Upper lobe of left lung (tissue), 6 donors: Measurements from ENCODE around the gene ANKRD40CL. TPM values are rescaled to one million over a fixed set of nuclear protein-coding genes. Genes with fewer than 3 reads are reported as not detected.
"Not testable (repeated sequence)": the region's sequence is repeated elsewhere in the genome, so short reads cannot be mapped to it uniquely, and the experiment has no call there.

ENCODE experiments used
- ATAC-seq, 2 donors: fragments of 200-7000 bp; cut with Tn5 transposase; one replicate each; pipeline ENCODE4 v1.9.1; 2022; ENCODE audit warnings: mild to moderate bottlenecking in 2 of 2, moderate library complexity in 2 of 2; ENCODE audit not compliant: low FRiP score in 2 of 2
- DNase-seq, 2 donors: peaks; one replicate each; pipeline ENCODE4 v3.0.0-alpha.2; 2019 to 2020
- H3K27ac ChIP-seq, 4 donors: fragments of 200-600 bp; sonication (generic); one replicate each; pipeline ENCODE4 v1.5.1; 2016 to 2019
- H3K27me3 ChIP-seq, 4 donors: fragments of 200-600 bp; sonication (generic); one replicate each; pipeline ENCODE4 v1.5.1; 2017 to 2019
- H3K36me3 ChIP-seq, 4 donors: fragments of 200-600 bp; sonication (generic); one replicate each; pipeline ENCODE4 v1.5.1; 2016 to 2019
- H3K4me1 ChIP-seq, 4 donors: fragments of 200-600 bp; sonication (generic); one replicate each; pipeline ENCODE4 v1.5.1; 2018 to 2019
- H3K4me3 ChIP-seq, 4 donors: fragments of 200-600 bp; sonication (generic); one replicate each; pipeline ENCODE4 v1.5.1; 2017 to 2019; ENCODE audit warnings: mild to moderate bottlenecking in 2 of 4, moderate library complexity in 1 of 4
- H3K9me3 ChIP-seq, 4 donors: fragments of 200-600 bp; sonication (generic); one replicate each; pipeline ENCODE4 v1.5.1; 2018 to 2019
- EP300 ChIP-seq, 4 donors: sonication (generic); formaldehyde crosslinking; IDR thresholded peaks; one replicate each; pipeline ENCODE4 v1.5.1; 2017; ENCODE audit warnings: antibody characterized with exemption in 4 of 4, control low read depth in 2 of 4
- POLR2A ChIP-seq, 4 donors: fragments of 450-650 bp; IDR thresholded peaks; one replicate each; pipeline ENCODE4 v1.5.1; 2016 to 2017; ENCODE audit warnings: antibody characterized with exemption in 4 of 4, mild to moderate bottlenecking in 2 of 4
- POLR2AphosphoS5 ChIP-seq, 2 donors: sonication (generic); formaldehyde crosslinking; IDR thresholded peaks; one replicate each; pipeline ENCODE4 v1.5.1; 2017; ENCODE audit warnings: antibody characterized with exemption in 2 of 2
- WGBS, 2 donors: methylation state at CpG; one replicate each; pipeline ENCODE4 v1.1.5; 2017 to 2018; 5-methylcytosine and 5-hydroxymethylcytosine counted together
- total RNA-seq, 6 donors: library from RNA; depleted of rRNA in 4 of 6; stranded (reverse); fragments of >200 nt in 4 of 6; gene quantifications; one replicate each; pipeline versions ENCODE4 v1.1.0 to v1.2.1, GENCODE V29; 2016 to 2021
- TF ChIP-seq, protein P1 (sequence below), 6 experiments: fragments of 450-650 bp in 4 of 6; fragments of 200-600 bp in 2 of 6; sonication (generic) in 2 of 6; IDR thresholded peaks; one replicate each; pipeline ENCODE4 v1.5.1; 2016 to 2019; ENCODE audit warnings: antibody characterized with exemption in 6 of 6
- donor health status: DM: no; HTN: no; CAD: no; lungs with moderate emphysema.
- donor health status: DM: no; HTN: yes; CAD: no; lungs with severe emphysema.

ANKRD40CL gene
- total RNA-seq, 6 donors from 2014 or later, result not detected

GRCh38 chr17:50808413-50808812 lies 41.1 kb upstream of the ANKRD40CL start:
- TF ChIP-seq, protein P1, sequence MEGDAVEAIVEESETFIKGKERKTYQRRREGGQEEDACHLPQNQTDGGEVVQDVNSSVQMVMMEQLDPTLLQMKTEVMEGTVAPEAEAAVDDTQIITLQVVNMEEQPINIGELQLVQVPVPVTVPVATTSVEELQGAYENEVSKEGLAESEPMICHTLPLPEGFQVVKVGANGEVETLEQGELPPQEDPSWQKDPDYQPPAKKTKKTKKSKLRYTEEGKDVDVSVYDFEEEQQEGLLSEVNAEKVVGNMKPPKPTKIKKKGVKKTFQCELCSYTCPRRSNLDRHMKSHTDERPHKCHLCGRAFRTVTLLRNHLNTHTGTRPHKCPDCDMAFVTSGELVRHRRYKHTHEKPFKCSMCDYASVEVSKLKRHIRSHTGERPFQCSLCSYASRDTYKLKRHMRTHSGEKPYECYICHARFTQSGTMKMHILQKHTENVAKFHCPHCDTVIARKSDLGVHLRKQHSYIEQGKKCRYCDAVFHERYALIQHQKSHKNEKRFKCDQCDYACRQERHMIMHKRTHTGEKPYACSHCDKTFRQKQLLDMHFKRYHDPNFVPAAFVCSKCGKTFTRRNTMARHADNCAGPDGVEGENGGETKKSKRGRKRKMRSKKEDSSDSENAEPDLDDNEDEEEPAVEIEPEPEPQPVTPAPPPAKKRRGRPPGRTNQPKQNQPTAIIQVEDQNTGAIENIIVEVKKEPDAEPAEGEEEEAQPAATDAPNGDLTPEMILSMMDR (IDR thresholded peaks at IDR 0.05), result no peak
- no peak for TF ChIP-seq POLR2AphosphoS5 (IDR thresholded peaks at IDR 0.05)
- TF ChIP-seq POLR2A (IDR thresholded peaks at IDR 0.05), result no peak
- TF ChIP-seq EP300 (IDR thresholded peaks at IDR 0.05), result no peak
- Histone ChIP-seq H3K36me3 (no peaks in the 10 kb centered on the region), H3K27me3 (no peaks in the 10 kb centered on the region), H3K27ac (no peak overlapping the region), H3K4me3 (no peak overlapping the region), H3K9me3 (no peaks in the 10 kb centered on the region), H3K4me1 (no peaks in the 10 kb centered on the region)
- ATAC-seq (no peak), DNase-seq (no peak)
- 90 to 97% methylated on average over 7 of the region's 7 CpGs for WGBS, 2 donors

DNA sequence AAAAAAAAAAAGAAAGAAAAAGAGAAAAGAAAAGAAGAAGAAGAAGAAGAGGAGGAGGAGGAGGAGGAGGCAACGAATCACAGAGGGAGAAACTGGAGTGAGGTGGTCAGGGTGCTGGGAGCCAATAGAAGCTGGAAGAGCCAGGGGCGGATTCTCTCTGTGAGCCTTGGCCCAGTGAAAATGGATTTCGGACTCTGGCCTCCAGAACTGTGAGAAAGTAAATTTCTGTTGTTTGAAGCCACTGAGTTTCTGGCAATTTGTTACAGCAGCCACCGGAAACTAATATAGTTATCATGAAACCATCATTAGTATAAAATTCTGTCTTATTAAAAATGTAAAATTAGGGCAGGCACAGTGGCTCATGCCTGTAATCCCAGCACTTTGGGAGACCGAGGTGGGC lies 40.4 kb upstream of the ANKRD40CL start:
- DNase-seq (no peak), ATAC-seq (no peak)
- Histone ChIP-seq H3K4me3 (no peak overlapping the region), H3K27me3 (no peaks in the 10 kb centered on the region), H3K36me3 (no peaks in the 10 kb centered on the region), H3K9me3 (no peaks in the 10 kb centered on the region), H3K27ac (no peak overlapping the region), H3K4me1 (no peaks in the 10 kb centered on the region)
- TF ChIP-seq, protein P1 (IDR thresholded peaks at IDR 0.05), result no peak
- TF ChIP-seq POLR2AphosphoS5 (IDR thresholded peaks at IDR 0.05) (no peak), POLR2A (IDR thresholded peaks at IDR 0.05) (no peak), EP300 (IDR thresholded peaks at IDR 0.05) (no peak)
- WGBS, 2 donors, result 74 to 93% methylated on average over 5 of the region's 5 CpGs

DNA sequence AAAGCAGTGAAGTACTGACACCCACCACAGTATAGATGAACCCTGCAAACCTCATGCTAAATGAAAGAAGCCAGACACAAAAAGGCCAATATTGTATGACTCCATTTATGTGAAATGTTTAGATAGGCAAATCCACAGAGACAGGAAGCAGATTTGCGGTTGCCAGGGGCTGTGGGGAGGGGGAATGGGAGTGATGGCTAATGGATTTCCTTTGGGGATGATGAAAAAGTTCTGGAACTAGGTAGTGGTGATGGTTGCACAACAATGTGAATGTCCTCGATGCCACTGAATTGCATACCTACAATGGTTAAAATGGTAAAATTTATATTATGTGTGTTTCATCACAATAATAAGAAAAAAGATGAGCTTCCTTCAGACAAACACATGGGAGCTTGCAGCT lies 39.7 kb upstream of the ANKRD40CL start:
- ATAC-seq (no peak), DNase-seq (no peak)
- no peaks in the 10 kb centered on the region for H3K36me3 ChIP-seq
- H3K4me3 ChIP-seq, result no peak overlapping the region
- no peaks in the 10 kb centered on the region for H3K27me3 ChIP-seq
- no peaks in the 10 kb centered on the region for H3K9me3 ChIP-seq
- H3K4me1 ChIP-seq, result no peaks in the 10 kb centered on the region
- TF ChIP-seq POLR2AphosphoS5 (IDR thresholded peaks at IDR 0.05) (no peak), EP300 (IDR thresholded peaks at IDR 0.05) (no peak), POLR2A (IDR thresholded peaks at IDR 0.05) (no peak)
- TF ChIP-seq, protein P1 (IDR thresholded peaks at IDR 0.05), result no peak
- 56 to 60% methylated on average over 2 of the region's 2 CpGs for WGBS, 2 donors
- H3K27ac ChIP-seq, result no peak overlapping the region

DNA sequence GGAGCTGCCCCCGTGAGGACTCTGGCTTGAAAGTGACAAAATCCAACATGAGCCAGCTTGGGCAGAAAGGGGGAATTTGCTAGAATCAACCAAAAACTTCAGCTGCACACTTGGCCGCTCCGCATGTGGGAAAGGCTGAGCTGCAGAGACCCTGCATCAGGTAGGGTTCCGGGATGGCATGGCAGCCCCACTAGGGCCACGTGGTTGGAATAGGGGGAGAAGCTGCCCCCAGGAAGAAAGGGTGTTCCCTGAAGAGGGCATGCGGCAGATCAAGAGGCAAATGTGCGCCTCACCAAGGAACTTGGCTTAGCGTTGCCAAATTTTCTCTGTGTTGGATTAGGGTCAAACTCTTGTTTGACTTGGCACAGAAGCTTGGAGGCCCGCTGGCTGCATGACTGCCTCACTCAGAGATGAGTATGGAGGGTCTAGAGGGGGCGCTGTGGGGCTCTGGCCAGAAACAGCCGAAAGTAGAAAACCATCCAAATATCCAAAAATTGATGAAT lies 38.9 kb upstream of the ANKRD40CL start:
- Histone ChIP-seq H3K36me3 (no peaks in the 10 kb centered on the region), H3K4me3 (no peak overlapping the region), H3K4me1 (no peaks in the 10 kb centered on the region), H3K9me3 (no peaks in the 10 kb centered on the region), H3K27ac (no peak overlapping the region), H3K27me3 (no peaks in the 10 kb centered on the region)
- TF ChIP-seq POLR2A (IDR thresholded peaks at IDR 0.05), result no peak
- DNase-seq (no peak), ATAC-seq (no peak)
- 59% methylated on average over 8 to 11 of the region's 11 CpGs for WGBS, 2 donors

DNA sequence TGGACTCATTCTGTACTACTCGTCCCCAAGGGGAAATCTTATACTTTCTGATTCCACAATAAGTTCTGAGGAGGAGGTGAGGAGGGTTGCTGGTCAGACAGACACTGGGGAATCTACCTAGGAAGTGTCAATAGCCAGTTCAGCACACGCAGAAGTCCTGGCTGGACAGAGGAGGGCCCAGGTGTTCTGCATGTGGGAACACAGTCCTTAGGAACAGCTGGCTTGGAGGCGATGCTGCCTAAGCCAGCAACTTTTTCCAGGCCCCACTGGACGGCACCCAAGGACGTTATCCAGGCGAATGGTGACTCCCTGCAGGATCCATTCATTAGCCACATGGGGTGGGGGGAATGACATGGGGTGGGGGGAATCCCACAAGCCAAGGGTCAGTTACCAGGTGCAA lies 38.2 kb upstream of the ANKRD40CL start:
- Histone ChIP-seq H3K4me3 (no peak overlapping the region), H3K9me3 (no peaks in the 10 kb centered on the region), H3K27me3 (no peaks in the 10 kb centered on the region), H3K36me3 (no peaks in the 10 kb centered on the region), H3K27ac (no peak overlapping the region), H3K4me1 (no peaks in the 10 kb centered on the region)
- ATAC-seq (no peak), DNase-seq (no peak)
- TF ChIP-seq, protein P1 (IDR thresholded peaks at IDR 0.05), result no peak
- no peak for TF ChIP-seq POLR2AphosphoS5 (IDR thresholded peaks at IDR 0.05)
- no peak for TF ChIP-seq EP300 (IDR thresholded peaks at IDR 0.05)
- TF ChIP-seq POLR2A (IDR thresholded peaks at IDR 0.05), result no peak
- 81 to 94% methylated on average over 3 to 6 of the region's 6 CpGs for WGBS, 2 donors

- not testable (repeated sequence) for H3K9me3 ChIP-seq, DNase-seq
- WGBS, 2 donors, result 92 to 94% methylated on average over 13 of the region's 13 CpGs
These were observed 37.6 kb upstream of the ANKRD40CL start for GRCh38 chr17:50804749-50805475.

More at GRCh38 chr17:50804749-50805475, 37.6 kb upstream of the ANKRD40CL start:
- H3K36me3 ChIP-seq, H3K4me3 ChIP-seq, H3K4me1 ChIP-seq, ATAC-seq, H3K27me3 ChIP-seq, H3K27ac ChIP-seq: not testable (repeated sequence)
